OCI-LY1 (cell line): ENCODE data around the gene ENO4.

Experiments used
- H2AFZ ChIP-seq: fragments of 200-600 bp; sonication (generic), shearing (Covaris generic); 2 replicates; pipeline ENCODE4 v1.6.0; 2014; ENCODE audit warnings: antibody characterized with exemption, mild to moderate bottlenecking, low read length
- H3F3A ChIP-seq: fragments of 200-600 bp; sonication (generic), shearing (Covaris generic); 2 replicates; pipeline ENCODE4 v1.6.0; 2014; ENCODE audit warnings: mild to moderate bottlenecking, antibody characterized with exemption, low read length, moderate library complexity; ENCODE audit not compliant: insufficient read depth
- H3K27ac ChIP-seq: fragments of 200-600 bp; sonication (generic); 2 replicates; pipeline ENCODE4 v1.5.1; 2014; ENCODE audit warnings: low read length, mixed run types, mild to moderate bottlenecking, low read depth; ENCODE audit not compliant: poor library complexity, severe bottlenecking
- H3K27me3 ChIP-seq: fragments of 200-600 bp; sonication (generic); 2 replicates; pipeline ENCODE4 v1.6.0; 2014; ENCODE audit warnings: antibody characterized with exemption, mild to moderate bottlenecking, low read length, moderate library complexity; ENCODE audit not compliant: insufficient read depth
- H3K36me3 ChIP-seq: fragments of 200-600 bp; sonication (generic); 2 replicates; pipeline ENCODE4 v1.6.1; 2014; ENCODE audit warnings: mild to moderate bottlenecking, antibody characterized with exemption, low read length, moderate library complexity, mixed read lengths; ENCODE audit not compliant: insufficient read depth
- H3K4me1 ChIP-seq: fragments of 200-600 bp; sonication (generic); 2 replicates; pipeline ENCODE4 v1.5.1; 2014; ENCODE audit warnings: mild to moderate bottlenecking, low read length, moderate library complexity; ENCODE audit not compliant: insufficient read depth, severe bottlenecking
- H3K4me2 ChIP-seq: fragments of 200-600 bp; sonication (generic), shearing (Covaris generic); 2 replicates; pipeline ENCODE4 v1.6.1; 2014; ENCODE audit warnings: low read length
- H3K4me3 ChIP-seq: fragments of 200-600 bp; sonication (generic); 2 replicates; pipeline ENCODE4 v1.5.1; 2014; ENCODE audit warnings: low read length, low read depth, mild to moderate bottlenecking, mixed read lengths; ENCODE audit not compliant: poor library complexity, severe bottlenecking
- H3K79me2 ChIP-seq: fragments of 200-600 bp; shearing (Covaris generic); 2 replicates; pipeline ENCODE4 v1.6.1; 2016; ENCODE audit warnings: mixed run types, low read length, mixed read lengths; ENCODE audit not compliant: insufficient read depth
- H3K9ac ChIP-seq: fragments of 200-600 bp; sonication (generic), shearing (Covaris generic); 2 replicates; pipeline ENCODE4 v1.6.1; 2014; ENCODE audit warnings: mild to moderate bottlenecking, low read length, mixed read lengths
- H3K9me2 ChIP-seq: fragments of 200-600 bp; sonication (generic), shearing (Covaris generic); 2 replicates; pipeline ENCODE4 v1.6.1; 2014; ENCODE audit warnings: low read depth, mild to moderate bottlenecking, low read length, mixed read lengths
- H3K9me3 ChIP-seq: fragments of 200-600 bp; shearing (Covaris generic); 2 replicates; pipeline ENCODE4 v1.6.1; 2014; ENCODE audit warnings: low read length, mixed read lengths
- H4K20me1 ChIP-seq: fragments of 200-600 bp; sonication (generic), shearing (Covaris generic); 2 replicates; pipeline ENCODE4 v1.6.0; 2016; ENCODE audit warnings: mild to moderate bottlenecking, low read length; ENCODE audit not compliant: insufficient read depth
- EZH2 ChIP-seq: fragments of 200-600 bp; sonication (generic), shearing (Covaris generic); IDR thresholded peaks from 2 replicates; pipeline ENCODE4 v1.8.0; 2017; ENCODE audit warnings: borderline replicate concordance, mixed run types, mild to moderate bottlenecking, antibody characterized with exemption, low read length, moderate library complexity, mixed read lengths
- TF ChIP-seq, protein P1 (sequence below): fragments of 200-600 bp; sonication (generic), shearing (Covaris generic); IDR thresholded peaks from 2 replicates; pipeline ENCODE4 v1.5.1; 2017; ENCODE audit warnings: mild to moderate bottlenecking, antibody characterized with exemption, low read length, moderate library complexity, mixed read lengths

The ENO4 gene

DNA sequence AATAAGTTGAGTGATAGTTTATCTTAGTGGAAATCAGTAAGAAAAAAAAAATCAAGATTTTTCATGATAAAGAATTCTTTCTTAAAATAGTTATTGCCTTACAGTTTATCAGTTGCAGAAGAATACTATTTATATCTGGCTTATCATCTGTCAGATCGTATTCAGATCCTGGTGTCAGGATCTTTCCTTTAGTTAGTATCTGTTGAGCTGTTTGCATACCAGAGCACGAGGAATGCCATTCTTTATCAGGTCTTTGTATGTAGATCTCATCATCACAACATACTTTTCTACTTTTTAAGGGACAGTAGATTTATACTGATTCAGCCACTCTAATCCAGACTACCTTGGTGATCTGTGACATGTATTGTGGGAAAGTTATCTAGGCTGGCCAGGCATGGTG is 12.5 kb downstream of the ENO4 start:
- no peaks in the 10 kb centered on the region; the same call in 1 of the 2 replicates for H3K27me3 ChIP-seq
- H3K4me2 ChIP-seq, result no peak overlapping the region
- no peaks in the 10 kb centered on the region; the same call in 1 of the 2 replicates for H3K36me3 ChIP-seq
- H3F3A ChIP-seq, result no peaks in the 10 kb centered on the region
- H3K9me3 ChIP-seq, result peaks cover 8% of the 10 kb centered on the region; the same call in 1 of the 2 replicates
- H3K4me3 ChIP-seq, result no peak overlapping the region
- no peak for TF ChIP-seq EZH2
- TF ChIP-seq, protein P1, sequence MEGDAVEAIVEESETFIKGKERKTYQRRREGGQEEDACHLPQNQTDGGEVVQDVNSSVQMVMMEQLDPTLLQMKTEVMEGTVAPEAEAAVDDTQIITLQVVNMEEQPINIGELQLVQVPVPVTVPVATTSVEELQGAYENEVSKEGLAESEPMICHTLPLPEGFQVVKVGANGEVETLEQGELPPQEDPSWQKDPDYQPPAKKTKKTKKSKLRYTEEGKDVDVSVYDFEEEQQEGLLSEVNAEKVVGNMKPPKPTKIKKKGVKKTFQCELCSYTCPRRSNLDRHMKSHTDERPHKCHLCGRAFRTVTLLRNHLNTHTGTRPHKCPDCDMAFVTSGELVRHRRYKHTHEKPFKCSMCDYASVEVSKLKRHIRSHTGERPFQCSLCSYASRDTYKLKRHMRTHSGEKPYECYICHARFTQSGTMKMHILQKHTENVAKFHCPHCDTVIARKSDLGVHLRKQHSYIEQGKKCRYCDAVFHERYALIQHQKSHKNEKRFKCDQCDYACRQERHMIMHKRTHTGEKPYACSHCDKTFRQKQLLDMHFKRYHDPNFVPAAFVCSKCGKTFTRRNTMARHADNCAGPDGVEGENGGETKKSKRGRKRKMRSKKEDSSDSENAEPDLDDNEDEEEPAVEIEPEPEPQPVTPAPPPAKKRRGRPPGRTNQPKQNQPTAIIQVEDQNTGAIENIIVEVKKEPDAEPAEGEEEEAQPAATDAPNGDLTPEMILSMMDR, result no peak
- no peak overlapping the region for H3K27ac ChIP-seq
- H3K9me2 ChIP-seq, result no peaks in the 10 kb centered on the region
- no peak overlapping the region for H3K9ac ChIP-seq
- H2AFZ ChIP-seq, result no peak overlapping the region
- no peaks in the 10 kb centered on the region for H4K20me1 ChIP-seq
- H3K79me2 ChIP-seq, result no peaks in the 10 kb centered on the region
- no peaks in the 10 kb centered on the region for H3K4me1 ChIP-seq

DNA sequence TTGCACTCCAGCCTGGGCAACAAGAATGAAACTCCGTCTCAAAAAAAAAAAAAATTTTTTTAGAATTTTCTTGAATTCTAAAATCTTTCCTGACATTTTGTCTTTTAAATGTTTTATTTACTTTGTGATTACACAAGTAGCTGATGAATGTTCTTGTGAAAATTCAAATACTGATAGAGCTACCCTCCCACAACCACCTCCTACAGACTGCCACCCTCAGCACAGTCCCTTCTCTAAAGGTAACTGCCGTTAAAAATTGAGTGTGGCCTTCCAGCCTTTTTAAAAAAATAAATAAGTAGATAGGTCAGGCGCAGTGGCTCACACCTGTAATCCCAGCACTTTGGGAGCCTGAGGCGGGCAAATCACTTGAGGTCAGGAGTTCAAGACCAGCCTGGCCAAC is 15.1 kb downstream of the ENO4 start:
- Histone ChIP-seq H3K27me3 (no peaks in the 10 kb centered on the region; the same call in 1 of the 2 replicates), H3K9me2 (no peaks in the 10 kb centered on the region), H3K4me1 (no peaks in the 10 kb centered on the region), H3K4me3 (no peak overlapping the region), H3K9ac (no peak overlapping the region), H3K79me2 (no peaks in the 10 kb centered on the region), H2AFZ (no peak overlapping the region), H3K9me3 (no peaks in the 10 kb centered on the region), H3K36me3 (no peaks in the 10 kb centered on the region; the same call in 1 of the 2 replicates), H3K27ac (no peak overlapping the region), H3K4me2 (no peak overlapping the region), H4K20me1 (no peaks in the 10 kb centered on the region), H3F3A (no peaks in the 10 kb centered on the region)
- no peak for TF ChIP-seq EZH2
- TF ChIP-seq, protein P1, result no peak

DNA sequence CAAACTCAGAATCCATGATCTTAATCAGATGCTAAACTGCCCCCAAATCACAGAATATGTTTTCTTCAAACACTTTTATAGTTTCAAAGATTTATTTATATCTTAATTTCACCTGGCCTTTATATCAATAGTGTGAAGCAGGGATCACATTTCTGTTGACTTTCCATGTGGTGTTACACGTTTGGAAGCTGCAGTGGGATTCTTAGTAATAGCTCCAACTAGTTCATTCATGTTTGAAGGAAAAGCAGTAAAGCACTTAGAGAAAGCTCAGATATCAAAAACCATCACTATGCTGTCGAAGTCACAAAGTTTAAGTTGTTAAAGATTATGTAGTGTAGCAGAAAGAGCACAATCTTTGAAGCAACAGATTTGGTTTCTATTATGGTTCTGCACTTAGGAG is 16.8 kb downstream of the ENO4 start:
- no peaks in the 10 kb centered on the region for H3K4me1 ChIP-seq
- no peaks in the 10 kb centered on the region for H3K9me2 ChIP-seq
- H2AFZ ChIP-seq, result no peak overlapping the region
- H3K4me2 ChIP-seq, result no peak overlapping the region
- no peak overlapping the region for H3K4me3 ChIP-seq
- H4K20me1 ChIP-seq, result no peaks in the 10 kb centered on the region
- no peaks in the 10 kb centered on the region for H3K79me2 ChIP-seq
- H3F3A ChIP-seq, result no peaks in the 10 kb centered on the region
- TF ChIP-seq EZH2, result no peak
- TF ChIP-seq, protein P1, result no peak
- no peaks in the 10 kb centered on the region; the same call in 1 of the 2 replicates for H3K27me3 ChIP-seq
- H3K27ac ChIP-seq, result no peak overlapping the region
- H3K36me3 ChIP-seq, result no peaks in the 10 kb centered on the region
- H3K9me3 ChIP-seq, result no peaks in the 10 kb centered on the region
- H3K9ac ChIP-seq, result no peak overlapping the region
